B cell (primary cell): Measurements from ENCODE around the gene DCAF8L2.

Experiments
- CTCF ChIP-seq: fragments of 200-600 bp; IDR thresholded peaks from one replicate; pipeline ENCODE4 v1.8.0; 2022; ENCODE audit warnings: antibody characterized with exemption, mild to moderate bottlenecking
- EZH2 ChIP-seq: IDR thresholded peaks from 2 replicates; pipeline ENCODE4 v1.6.1; 2012; ENCODE audit warnings: borderline replicate concordance, low read depth, mild to moderate bottlenecking, moderate library complexity, low read length; ENCODE audit not compliant: insufficient read depth, poor library complexity, severe bottlenecking

- TF ChIP-seq CTCF (no peak), EZH2 (no peak)
These were observed 104.5 kb downstream of the DCAF8L2 start for GRCh38 chrX:27694667-27695066.
